ENCODE data around the gene SH2D4B. TPM values are rescaled to one million over a fixed set of nuclear protein-coding genes. Genes with fewer than 3 reads are reported as not detected.

SH2D4B gene
- total and polyA plus RNA-seq, 8 donors = 0.09 to 0.37 (median 0.20) TPM

DNA sequence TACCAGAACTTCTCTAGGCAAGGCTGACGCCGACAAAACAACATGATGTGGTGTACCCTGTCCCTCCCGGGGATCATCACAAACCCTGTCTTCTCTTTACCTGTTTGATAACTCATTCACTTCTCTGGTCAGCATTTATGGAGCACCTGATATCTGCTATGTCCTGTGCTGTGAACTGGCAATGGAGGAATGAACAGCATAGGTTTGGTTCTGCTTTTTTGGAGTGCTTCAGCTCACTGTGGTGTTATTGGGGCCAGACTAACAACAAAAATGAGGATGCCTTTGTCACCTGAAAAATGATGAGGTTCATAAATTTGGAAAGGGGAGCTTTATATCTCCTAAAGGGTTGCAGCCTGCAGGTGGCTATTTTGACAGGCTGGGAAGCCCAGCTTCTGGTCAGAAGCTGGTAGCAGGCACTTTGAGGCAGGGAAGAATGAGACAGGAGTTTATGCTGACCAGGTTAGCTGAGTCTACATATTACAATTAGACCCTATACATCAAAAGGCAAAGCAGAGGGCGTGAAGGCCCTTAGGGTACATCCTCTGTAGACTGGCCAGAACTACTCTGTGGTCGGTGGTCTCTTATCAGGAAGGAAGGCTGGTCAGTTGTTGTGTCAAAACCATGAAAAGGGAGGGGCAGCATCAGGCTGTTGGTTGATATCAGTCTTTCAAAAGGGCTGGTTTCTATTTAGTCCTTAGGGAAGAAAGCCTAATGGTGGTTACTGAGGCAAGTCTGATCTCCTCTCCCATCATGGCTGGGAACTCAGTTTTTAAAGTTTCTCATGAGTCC lies 42.3 kb downstream of the SH2D4B start:
- Histone ChIP-seq H3K9me3 (peaks cover 0 to 7% of the 10 kb centered on the region in 2 donors), H3K36me3 (no peaks in the 10 kb centered on the region), H3K27ac (peak overlapping the region in 1 of 2 donors; percentile 65), H3K4me1 (peaks cover 0 to 18% of the 10 kb centered on the region in 2 donors), H3K4me3 (no peak overlapping the region), H3K27me3 (no peaks in the 10 kb centered on the region)
- ATAC-seq (no peak), DNase-seq (no peak)
- TF ChIP-seq, protein P1, sequence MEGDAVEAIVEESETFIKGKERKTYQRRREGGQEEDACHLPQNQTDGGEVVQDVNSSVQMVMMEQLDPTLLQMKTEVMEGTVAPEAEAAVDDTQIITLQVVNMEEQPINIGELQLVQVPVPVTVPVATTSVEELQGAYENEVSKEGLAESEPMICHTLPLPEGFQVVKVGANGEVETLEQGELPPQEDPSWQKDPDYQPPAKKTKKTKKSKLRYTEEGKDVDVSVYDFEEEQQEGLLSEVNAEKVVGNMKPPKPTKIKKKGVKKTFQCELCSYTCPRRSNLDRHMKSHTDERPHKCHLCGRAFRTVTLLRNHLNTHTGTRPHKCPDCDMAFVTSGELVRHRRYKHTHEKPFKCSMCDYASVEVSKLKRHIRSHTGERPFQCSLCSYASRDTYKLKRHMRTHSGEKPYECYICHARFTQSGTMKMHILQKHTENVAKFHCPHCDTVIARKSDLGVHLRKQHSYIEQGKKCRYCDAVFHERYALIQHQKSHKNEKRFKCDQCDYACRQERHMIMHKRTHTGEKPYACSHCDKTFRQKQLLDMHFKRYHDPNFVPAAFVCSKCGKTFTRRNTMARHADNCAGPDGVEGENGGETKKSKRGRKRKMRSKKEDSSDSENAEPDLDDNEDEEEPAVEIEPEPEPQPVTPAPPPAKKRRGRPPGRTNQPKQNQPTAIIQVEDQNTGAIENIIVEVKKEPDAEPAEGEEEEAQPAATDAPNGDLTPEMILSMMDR (IDR thresholded peaks at IDR 0.05) = no peak
- intact Hi-C loops (cut with DNase I) = no loop called here

DNA sequence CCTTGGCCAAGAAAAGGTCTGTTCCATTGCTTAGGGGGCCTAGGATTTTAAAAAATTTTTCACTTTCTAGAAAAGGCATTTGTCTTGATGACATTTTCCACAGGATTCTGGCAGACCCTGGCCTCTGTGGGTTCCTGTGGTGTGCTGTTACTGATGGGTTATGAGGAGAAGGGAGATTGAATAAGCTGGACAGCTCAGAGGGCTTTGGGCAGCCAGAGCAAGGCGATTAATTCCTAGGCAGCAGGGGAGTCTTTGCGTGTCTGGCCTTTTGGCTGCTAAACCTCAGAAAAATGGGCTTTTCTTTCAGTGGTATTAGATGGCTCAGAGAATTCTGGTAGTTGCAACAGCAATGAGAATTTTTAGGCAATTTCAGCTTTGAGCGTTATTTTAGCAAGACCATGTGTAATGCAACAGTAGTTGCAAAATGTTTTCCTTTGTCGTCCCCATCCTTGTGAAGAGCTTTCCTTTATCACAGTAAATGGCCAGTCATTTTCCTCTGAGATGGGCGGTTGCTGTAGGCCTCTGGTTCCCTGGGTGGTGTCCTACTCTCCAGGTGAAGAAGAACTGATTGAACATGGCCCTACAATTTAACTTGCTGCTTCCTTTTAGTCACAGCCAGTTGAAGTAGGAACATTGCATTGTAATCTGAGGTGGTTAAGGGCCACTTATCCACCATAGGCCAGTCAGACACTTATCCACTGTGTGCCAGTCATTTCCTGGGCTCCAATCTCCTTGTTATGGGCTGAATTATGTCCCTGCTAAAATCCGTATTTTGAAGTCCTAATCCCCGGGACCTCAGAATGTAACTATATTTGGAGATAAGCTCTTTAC lies 43.2 kb downstream of the SH2D4B start:
- Histone ChIP-seq H3K4me3 (no peak overlapping the region), H3K27me3 (no peaks in the 10 kb centered on the region), H3K4me1 (peaks cover 0 to 18% of the 10 kb centered on the region in 2 donors), H3K36me3 (no peaks in the 10 kb centered on the region), H3K27ac (peak overlapping the region in 1 of 2 donors; percentile 65), H3K9me3 (peaks cover 0 to 7% of the 10 kb centered on the region in 2 donors)
- peak; percentile 80 for ATAC-seq
- DNase-seq = no peak
- intact Hi-C loops (cut with DNase I) = no loop called here
- TF ChIP-seq, protein P1 (IDR thresholded peaks at IDR 0.05) = no peak

DNA sequence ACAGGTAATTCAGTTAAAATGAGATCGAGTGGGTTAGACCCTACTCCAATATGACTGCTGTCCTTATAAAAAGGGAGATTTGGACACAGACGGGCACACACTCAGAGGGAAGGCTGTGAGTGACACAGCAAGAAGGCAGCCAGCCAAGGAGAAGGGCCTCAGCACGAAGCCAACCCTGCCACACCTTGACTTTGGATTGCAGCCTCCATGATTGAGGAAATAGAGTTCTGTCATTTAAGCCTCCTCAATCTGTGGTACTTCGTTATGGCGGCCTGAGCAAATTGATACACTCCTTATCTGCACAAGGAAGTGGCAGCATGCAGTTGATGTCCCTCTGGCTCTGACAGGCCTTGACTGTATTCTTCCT lies 43.8 kb downstream of the SH2D4B start:
- Histone ChIP-seq H3K9me3 (peaks cover 0 to 6% of the 10 kb centered on the region in 2 donors), H3K27me3 (no peaks in the 10 kb centered on the region), H3K36me3 (no peaks in the 10 kb centered on the region), H3K4me3 (no peak overlapping the region), H3K4me1 (peaks cover 0 to 18% of the 10 kb centered on the region in 2 donors), H3K27ac (peak overlapping the region in 1 of 2 donors; percentile 65)
- intact Hi-C loops (cut with DNase I) = no loop called here
- peak; percentile 58 for ATAC-seq
- no peak for DNase-seq
- TF ChIP-seq, protein P1 (IDR thresholded peaks at IDR 0.05) = no peak

DNA sequence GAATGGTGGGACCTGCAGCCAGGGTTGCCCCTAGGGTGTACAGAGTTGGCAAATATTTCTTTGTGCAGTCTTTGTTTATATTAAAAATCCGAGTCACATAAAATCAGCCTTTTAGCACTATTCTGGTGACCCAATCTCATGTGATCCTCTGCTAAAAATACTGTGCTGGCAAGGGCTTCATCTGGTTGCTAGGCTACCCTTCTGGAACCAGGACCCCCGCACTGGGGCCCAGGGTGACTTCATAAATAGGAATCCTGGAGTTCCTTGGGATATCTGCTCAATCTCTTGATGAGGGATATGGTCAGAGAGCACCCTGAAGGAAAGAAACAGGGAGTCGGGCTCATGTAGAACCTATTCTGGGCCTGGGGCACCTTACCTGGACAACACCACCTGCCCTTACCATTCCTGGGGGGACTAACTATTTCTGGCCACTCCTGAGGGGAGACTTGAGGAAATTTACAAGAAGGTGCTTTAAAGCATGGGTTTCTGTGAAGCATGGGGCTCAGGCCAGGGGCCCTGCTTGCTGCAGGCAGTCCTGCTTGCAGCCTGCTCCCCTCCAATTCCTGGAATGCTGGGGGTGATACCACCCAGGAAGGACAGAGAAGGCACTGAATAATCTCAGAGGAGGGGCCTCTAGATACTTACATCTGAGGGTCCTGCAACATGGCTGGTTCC lies 44.7 kb downstream of the SH2D4B start:
- peak in 1 of 4 donors; percentile 26 for DNase-seq
- Histone ChIP-seq H3K9me3 (no peaks in the 10 kb centered on the region), H3K27ac (no peak overlapping the region), H3K4me3 (no peak overlapping the region), H3K27me3 (no peaks in the 10 kb centered on the region), H3K4me1 (peaks cover 0 to 18% of the 10 kb centered on the region in 2 donors), H3K36me3 (no peaks in the 10 kb centered on the region)
- TF ChIP-seq, protein P1 (IDR thresholded peaks at IDR 0.05) = no peak
- no peak for ATAC-seq
- intact Hi-C loops (cut with DNase I) = no loop called here

Measured in left lung (tissue), 10 donors.